GM10248 (cell line): ENCODE results near the gene MLXIP.

Experiments
- CTCF ChIA-PET: fragments of 300-600 bp; sonication (Branson Sonifier 250); formaldehyde crosslinking; extraction: SDS; loops from one replicate; lab custom pipeline; 2021; ENCODE audit warnings: antibody characterized with exemption; lab: Yijun Ruan, JAX
- POLR2A ChIA-PET: fragments of 350-650 bp; sonication (Branson Sonifier 250); formaldehyde crosslinking; extraction: SDS; loops from one replicate; lab custom pipeline; 2020; ENCODE audit warnings: antibody characterized with exemption; lab: Yijun Ruan, JAX
- DNase-seq: peaks from one replicate; pipeline ENCODE4 v3.0.0; 2012; ENCODE audit errors: extremely low spot score
- CTCF ChIP-seq: IDR thresholded peaks from 2 replicates; pipeline ENCODE4 v1.5.1; 2012; ENCODE audit warnings: mild to moderate bottlenecking, low read depth; ENCODE audit errors: extremely low read depth, missing control alignments, control extremely low read depth

Gene MLXIP, protein sequence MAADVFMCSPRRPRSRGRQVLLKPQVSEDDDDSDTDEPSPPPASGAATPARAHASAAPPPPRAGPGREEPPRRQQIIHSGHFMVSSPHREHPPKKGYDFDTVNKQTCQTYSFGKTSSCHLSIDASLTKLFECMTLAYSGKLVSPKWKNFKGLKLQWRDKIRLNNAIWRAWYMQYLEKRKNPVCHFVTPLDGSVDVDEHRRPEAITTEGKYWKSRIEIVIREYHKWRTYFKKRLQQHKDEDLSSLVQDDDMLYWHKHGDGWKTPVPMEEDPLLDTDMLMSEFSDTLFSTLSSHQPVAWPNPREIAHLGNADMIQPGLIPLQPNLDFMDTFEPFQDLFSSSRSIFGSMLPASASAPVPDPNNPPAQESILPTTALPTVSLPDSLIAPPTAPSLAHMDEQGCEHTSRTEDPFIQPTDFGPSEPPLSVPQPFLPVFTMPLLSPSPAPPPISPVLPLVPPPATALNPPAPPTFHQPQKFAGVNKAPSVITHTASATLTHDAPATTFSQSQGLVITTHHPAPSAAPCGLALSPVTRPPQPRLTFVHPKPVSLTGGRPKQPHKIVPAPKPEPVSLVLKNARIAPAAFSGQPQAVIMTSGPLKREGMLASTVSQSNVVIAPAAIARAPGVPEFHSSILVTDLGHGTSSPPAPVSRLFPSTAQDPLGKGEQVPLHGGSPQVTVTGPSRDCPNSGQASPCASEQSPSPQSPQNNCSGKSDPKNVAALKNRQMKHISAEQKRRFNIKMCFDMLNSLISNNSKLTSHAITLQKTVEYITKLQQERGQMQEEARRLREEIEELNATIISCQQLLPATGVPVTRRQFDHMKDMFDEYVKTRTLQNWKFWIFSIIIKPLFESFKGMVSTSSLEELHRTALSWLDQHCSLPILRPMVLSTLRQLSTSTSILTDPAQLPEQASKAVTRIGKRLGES

DNA sequence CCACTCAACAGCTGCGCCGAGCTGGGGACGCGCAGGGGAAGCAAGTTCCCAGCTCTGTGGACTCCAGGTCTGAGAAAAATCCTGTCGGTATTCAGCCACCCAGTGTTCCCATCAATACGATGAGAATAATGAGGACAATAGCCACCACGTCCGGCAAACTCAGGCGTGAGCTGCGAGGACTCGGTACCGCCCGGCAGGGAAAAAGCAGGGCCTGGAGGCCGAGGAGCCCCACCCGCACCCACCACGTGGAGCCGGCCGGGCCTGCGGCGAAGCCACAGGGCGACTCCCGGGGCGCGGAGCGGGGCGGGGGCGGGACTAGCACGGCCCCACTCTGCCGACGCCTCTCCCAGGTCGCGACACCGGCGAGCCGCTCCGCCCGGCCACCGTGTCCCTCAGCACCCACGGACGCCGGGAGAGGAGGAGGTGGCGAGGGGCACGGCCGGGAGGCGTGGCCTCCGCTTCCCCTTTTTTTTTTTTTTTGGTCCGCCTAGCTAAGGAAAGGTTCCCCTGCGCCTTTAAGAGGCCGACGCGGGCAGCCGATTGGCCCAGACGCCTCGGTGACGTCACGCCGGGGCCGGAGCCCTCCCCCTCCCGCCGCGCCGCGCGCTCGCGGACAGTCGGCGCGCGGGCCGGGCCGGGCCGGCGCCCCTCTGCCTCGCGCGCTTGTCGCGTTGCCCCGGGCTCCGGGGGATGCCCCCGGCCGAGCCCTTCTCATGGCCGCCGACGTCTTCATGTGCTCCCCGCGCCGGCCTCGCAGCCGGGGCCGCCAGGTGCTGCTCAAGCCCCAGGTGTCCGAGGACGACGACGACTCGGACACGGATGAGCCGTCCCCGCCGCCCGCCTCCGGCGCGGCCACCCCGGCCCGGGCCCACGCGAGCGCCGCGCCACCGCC, at the start of gene MLXIP:
MLXIP (plus strand) TSS at position 616 of the 892 bp plus-strand sequence; CDS start at position 714, 98 bp downstream.
- POLR2A ChIA-PET: no interaction called here
- CTCF ChIA-PET: interaction anchor here (1.7 to 2.0 kb wide), 2 partner anchors 10 to 45 kb away, joined by 6 to 11 read pairs; no protein-coding TSS in a partner anchor
- TF ChIP-seq CTCF: no peak
- DNase-seq: peak; percentile 96

DNA sequence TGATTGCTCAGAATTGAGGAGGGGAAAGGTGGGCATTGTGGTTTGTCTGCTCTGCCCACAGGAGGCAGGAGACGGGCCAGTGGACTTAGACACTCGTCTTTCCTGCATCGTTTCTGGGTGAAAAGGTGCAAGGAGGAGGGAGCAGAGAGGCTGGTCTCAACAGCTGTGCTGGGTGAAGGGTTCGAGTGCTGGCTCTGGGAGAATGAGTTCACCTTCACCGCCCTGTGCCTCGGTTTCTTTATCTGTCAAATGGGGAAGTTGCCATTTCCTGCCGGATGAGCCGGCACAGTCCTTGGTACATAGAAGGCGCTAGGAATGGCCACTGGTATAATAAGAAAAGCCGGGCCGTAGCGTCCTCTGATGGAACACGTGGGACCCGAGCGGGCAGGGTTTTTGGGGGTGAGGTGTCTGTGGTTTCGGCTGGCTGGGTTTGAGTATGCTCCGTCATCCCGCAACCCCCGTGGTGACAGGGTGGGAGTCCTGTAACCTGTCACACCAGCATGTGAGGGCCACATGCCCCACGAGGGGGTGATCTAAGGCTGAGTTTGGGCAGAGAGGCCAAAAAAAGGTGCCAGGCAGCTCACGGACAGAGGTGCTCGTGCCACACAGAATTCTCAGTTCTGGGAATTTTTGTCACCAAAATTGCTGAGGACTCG, 49.5 kb upstream of the MLXIP start:
- peak; percentile 32 for TF ChIP-seq CTCF
- ChIA-PET CTCF (interaction anchor here (0.9 to 1.9 kb wide), 6 partner anchors 8 to 237 kb away, joined by 3 to 9 read pairs (median 4); partner anchors contain the start of gene CFAP251), POLR2A (interaction anchor here (0.5 kb wide), 1 partner anchor 17 kb away, joined by 3 read pairs; no protein-coding TSS in a partner anchor)
- peak; percentile 83 for DNase-seq

DNA sequence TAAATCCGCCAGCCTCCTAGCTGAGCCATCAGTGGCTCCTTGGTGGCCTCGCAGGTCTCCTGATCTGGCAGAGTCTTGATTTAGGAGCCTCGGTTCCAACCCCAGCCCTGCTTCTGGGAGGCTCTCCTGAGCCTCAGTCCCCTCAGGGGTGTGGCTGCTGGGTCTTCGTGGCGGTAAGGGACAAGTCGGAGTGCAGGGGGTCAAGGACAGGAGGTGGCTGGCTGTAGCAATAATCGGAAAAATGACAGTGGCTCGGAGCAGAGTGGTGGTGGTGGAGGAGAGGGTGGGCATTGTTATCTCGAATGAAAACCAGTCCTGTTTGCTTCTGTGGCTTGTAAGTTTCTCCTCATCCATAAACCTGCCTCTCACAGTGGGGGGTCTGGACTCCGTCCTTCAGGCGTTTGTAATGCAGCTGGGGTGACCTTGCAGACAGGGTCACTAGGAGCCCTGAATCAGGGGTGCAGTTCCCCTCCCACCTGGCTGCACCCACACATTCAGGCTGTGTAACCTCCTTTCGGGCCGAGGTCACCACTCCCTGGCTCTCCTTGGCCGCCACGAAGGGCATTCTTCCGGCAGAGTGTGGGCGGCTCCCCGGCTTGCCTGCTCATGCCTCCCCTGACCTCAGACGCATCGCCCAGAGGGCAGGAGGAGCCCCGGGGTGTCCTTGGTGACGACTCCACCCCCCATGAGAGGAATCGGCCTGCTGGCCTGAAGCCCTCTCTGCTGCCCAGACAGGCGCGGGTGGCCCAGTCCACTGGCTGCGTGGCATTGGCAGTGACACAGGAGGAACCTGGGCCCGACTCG, 48.7 kb upstream of the MLXIP start:
- DNase-seq: no peak
- CTCF ChIA-PET: interaction anchor here (0.9 to 1.9 kb wide), 4 partner anchors 8 to 111 kb away, joined by 3 to 9 read pairs (median 4); partner anchors contain the start of gene CFAP251
- POLR2A ChIA-PET: interaction anchor here (0.5 kb wide), 1 partner anchor 16 kb away, joined by 3 read pairs; no protein-coding TSS in a partner anchor
- TF ChIP-seq CTCF: no peak

DNA sequence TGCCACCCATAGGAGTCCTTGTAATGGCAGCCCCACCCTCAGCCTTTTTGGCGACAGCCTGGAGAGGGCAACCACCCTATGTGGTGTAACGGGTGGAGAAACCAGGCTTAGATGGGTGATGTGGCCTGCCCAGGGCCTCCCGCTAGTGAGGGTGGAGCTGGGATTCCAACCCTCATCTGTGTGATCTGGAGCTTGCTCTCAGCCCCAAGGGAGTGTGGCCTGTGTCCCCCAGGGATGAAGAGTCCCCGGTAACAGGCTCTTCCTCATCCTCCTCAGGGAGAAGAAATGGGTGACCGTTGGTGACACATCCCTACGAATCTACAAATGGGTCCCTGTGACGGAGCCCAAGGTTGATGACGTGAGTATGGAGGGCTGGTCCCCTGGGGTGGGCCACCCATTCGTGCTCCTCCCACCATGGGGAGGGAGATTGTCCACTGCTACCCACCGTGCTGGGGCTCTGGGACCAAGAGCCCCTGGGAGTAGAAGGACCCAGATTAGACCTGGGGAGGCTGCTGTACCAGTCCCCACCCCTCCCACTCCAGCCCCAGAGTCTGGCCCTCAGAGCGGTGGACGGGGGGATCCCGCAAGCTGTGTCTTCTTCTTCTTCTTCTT, 48.0 kb upstream of the MLXIP start:
- no peak for TF ChIP-seq CTCF
- CTCF ChIA-PET: interaction anchor here (1.5 to 1.7 kb wide), 3 partner anchors 10 to 112 kb away, joined by 4 to 6 read pairs (median 4); partner anchors contain the start of gene CFAP251
- no peak for DNase-seq
- POLR2A ChIA-PET: no interaction called here
